Measurements from ENCODE around the gene FAM193A.

GRCh38 chr4:2537011-2537830 is 774 bp downstream of the FAM193A start:
- TF ChIP-seq CTCF (IDR thresholded peaks at IDR 0.05) (peak in 1 of 6 experiments; percentile 11), POLR2A (IDR thresholded peaks at IDR 0.05) (peak in 1 of 4 donors; percentile 42), POLR2AphosphoS5 (IDR thresholded peaks at IDR 0.05) (peak in 1 of 2 donors; percentile 7)
